BLaER1 (cell line): ENCODE results near the gene SLC35A3.

Experiments used
- H3K27ac ChIP-seq: shearing (Covaris generic); formaldehyde crosslinking; 2 replicates; pipeline ENCODE4 v1.8.1; 2022
- H3K27me3 ChIP-seq: shearing (Covaris generic); formaldehyde crosslinking; 2 replicates; pipeline ENCODE4 v1.8.1; 2022
- H3K36me3 ChIP-seq: shearing (Covaris generic); formaldehyde crosslinking; 2 replicates; pipeline ENCODE4 v1.8.1; 2022
- H3K4me1 ChIP-seq: shearing (Covaris generic); formaldehyde crosslinking; 2 replicates; pipeline ENCODE4 v1.8.1; 2022
- H3K4me2 ChIP-seq: shearing (Covaris generic); formaldehyde crosslinking; 2 replicates; pipeline ENCODE4 v1.8.1; 2022
- H3K4me3 ChIP-seq: shearing (Covaris generic); formaldehyde crosslinking; 2 replicates; pipeline ENCODE4 v1.8.1; 2022
- H3K9ac ChIP-seq: shearing (Covaris generic); formaldehyde crosslinking; 2 replicates; pipeline ENCODE4 v1.8.1; 2022
- H3K9me3 ChIP-seq: shearing (Covaris generic); formaldehyde crosslinking; 2 replicates; pipeline ENCODE4 v1.8.1; 2022
- H4K20me1 ChIP-seq: shearing (Covaris generic); formaldehyde crosslinking; 2 replicates; pipeline ENCODE4 v1.8.1; 2022
- Cebpa-rat ChIP-seq: shearing (Covaris generic); IDR thresholded peaks from 2 replicates; pipeline ENCODE4 v1.8.1; 2022

The SLC35A3 gene

DNA sequence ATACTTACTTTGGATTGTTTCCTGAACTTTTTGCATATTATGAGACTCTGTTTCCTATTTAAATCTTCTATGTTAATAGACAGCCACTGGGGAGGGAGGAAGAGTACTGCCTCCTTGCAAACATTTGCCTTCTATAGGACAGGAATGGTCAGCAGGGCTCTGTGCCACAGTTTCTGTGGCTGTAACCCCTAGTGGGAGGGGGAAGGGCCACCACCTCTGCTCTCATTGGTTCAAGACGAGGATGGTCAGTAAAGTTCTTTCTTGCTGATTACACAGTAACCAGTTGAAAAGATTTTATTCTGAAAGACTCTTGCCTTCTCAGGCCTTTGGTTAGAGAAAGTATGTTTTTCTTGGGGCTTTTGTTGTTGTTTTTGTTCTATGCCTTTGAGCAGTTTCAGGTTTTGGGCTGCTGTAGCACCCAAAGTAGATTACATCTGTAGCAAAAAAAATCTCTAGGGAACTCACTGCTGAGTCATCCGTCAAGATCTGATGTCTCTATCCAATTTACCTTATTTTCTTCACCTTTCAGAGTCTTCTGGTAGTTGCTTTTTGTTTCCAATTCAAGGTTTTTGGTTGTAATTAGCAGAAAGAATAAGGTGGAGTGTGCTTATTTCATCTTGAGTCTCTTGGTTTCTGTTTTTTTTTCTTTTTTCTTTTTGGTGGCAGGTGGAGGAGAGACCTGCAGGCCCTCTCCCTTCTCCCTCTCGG is 23.1 kb downstream of the SLC35A3 start:
- Histone ChIP-seq H4K20me1 (no peaks in the 10 kb centered on the region), H3K9ac (no peak overlapping the region), H3K4me3 (no peak overlapping the region), H3K27ac (no peak overlapping the region), H3K9me3 (peaks cover 28% of the 10 kb centered on the region), H3K27me3 (no peaks in the 10 kb centered on the region), H3K4me1 (no peaks in the 10 kb centered on the region), H3K36me3 (peaks cover 51% of the 10 kb centered on the region), H3K4me2 (no peak overlapping the region)
- TF ChIP-seq Cebpa-rat, result no peak

DNA sequence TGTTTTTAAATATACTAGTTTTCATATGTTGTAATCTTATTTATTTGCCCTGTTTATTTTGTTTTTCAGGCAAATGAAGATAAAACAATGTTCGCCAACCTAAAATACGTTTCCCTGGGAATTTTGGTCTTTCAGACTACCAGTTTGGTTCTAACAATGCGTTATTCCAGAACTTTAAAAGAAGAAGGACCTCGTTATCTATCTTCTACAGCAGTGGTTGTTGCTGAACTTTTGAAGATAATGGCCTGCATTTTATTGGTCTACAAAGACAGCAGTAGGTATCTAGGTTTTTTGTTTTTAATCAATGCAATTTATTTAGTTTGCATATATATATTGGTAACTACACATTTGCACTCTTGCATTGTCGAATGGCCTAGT is 23.7 kb downstream of the SLC35A3 start:
- no peak for TF ChIP-seq Cebpa-rat
- Histone ChIP-seq H3K4me2 (no peak overlapping the region), H3K27ac (no peak overlapping the region)

DNA sequence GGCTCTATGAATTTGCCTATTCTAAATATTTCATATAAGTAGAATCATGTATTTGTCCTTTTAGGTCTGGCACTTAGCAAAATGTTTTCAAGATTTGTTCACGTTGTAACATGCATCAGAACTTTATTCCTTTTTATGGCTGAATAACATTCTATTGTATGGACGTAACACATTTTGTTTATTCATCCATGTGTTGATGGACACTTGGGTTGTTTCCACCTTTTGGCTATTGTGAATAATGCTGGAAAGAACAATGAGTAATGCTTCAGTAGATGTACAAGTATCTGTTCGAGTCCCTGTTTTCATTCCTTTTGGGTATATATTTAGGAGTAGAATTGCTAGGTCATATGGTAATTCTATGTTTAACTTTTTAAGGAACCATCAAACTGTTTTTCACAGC is 24.7 kb downstream of the SLC35A3 start:
- H3K9me3 ChIP-seq, result peaks cover 28% of the 10 kb centered on the region
- H4K20me1 ChIP-seq, result no peaks in the 10 kb centered on the region
- no peak for TF ChIP-seq Cebpa-rat
- H3K4me2 ChIP-seq, result no peak overlapping the region
- no peaks in the 10 kb centered on the region for H3K4me1 ChIP-seq
- H3K4me3 ChIP-seq, result no peak overlapping the region
- no peak overlapping the region for H3K9ac ChIP-seq
- H3K27ac ChIP-seq, result no peak overlapping the region
- no peaks in the 10 kb centered on the region for H3K27me3 ChIP-seq
- peaks cover 58% of the 10 kb centered on the region for H3K36me3 ChIP-seq

More for the DNA sequence above, 23.7 kb downstream of the SLC35A3 start:
- Histone ChIP-seq H3K9ac (no peak overlapping the region), H3K4me1 (no peaks in the 10 kb centered on the region), H3K9me3 (peaks cover 28% of the 10 kb centered on the region), H3K27me3 (no peaks in the 10 kb centered on the region), H4K20me1 (no peaks in the 10 kb centered on the region), H3K36me3 (peaks cover 57% of the 10 kb centered on the region), H3K4me3 (no peak overlapping the region)

DNA sequence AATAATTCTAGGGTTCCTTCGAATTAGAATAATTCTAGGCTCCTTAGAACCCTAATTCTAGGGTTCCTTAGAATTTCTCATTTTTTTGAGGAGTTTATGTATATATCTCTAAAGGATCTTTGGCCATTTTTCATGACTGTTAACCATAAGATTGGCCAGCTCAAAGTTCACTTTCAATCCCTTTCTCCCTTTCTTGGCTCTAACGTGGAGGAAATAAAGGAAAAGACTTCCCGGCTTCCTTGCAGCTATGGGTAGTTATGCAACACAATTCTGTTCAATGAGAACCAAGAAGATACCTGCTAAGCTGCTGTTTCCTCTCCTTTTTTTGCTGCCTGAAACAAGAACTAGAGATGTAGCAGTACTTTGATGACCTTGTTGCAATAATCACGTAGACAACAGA is 27.2 kb downstream of the SLC35A3 start:
- no peak for TF ChIP-seq Cebpa-rat
- Histone ChIP-seq H3K9me3 (peaks cover 9% of the 10 kb centered on the region), H3K27ac (no peak overlapping the region), H4K20me1 (no peaks in the 10 kb centered on the region), H3K27me3 (no peaks in the 10 kb centered on the region), H3K9ac (no peak overlapping the region), H3K36me3 (peaks cover 38% of the 10 kb centered on the region), H3K4me2 (no peak overlapping the region), H3K4me1 (no peaks in the 10 kb centered on the region), H3K4me3 (no peak overlapping the region)

DNA sequence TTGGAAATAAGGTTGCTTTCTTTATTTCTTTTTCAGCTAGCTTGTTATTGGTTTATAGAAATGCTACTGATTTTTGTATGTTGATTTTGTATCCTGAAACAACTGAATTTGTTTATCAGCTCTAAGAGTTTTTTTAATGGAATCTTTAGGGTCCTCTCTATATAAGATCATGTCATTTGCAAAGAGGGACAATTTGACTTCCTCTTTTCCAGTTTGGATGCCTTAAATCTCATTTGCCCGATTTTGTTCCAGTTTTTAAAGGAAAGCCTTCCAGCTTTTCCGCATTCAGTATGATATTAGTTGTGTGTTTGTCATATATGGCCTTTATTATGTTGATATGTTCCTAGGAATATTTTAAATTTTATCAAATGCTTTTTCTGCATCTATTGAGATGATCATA is 31.7 kb downstream of the SLC35A3 start:
- H3K9me3 ChIP-seq, result peaks cover 26% of the 10 kb centered on the region
- H3K27me3 ChIP-seq, result no peaks in the 10 kb centered on the region
- H3K27ac ChIP-seq, result no peak overlapping the region
- no peak overlapping the region for H3K9ac ChIP-seq
- 0 out of 2 replicates have a peak, but pooled peaks cover 6% of the 10 kb centered on the region for H4K20me1 ChIP-seq
- H3K4me3 ChIP-seq, result no peak overlapping the region
- TF ChIP-seq Cebpa-rat, result no peak
- no peak overlapping the region for H3K4me2 ChIP-seq
- no peaks in the 10 kb centered on the region for H3K4me1 ChIP-seq
- peaks cover 40% of the 10 kb centered on the region for H3K36me3 ChIP-seq

DNA sequence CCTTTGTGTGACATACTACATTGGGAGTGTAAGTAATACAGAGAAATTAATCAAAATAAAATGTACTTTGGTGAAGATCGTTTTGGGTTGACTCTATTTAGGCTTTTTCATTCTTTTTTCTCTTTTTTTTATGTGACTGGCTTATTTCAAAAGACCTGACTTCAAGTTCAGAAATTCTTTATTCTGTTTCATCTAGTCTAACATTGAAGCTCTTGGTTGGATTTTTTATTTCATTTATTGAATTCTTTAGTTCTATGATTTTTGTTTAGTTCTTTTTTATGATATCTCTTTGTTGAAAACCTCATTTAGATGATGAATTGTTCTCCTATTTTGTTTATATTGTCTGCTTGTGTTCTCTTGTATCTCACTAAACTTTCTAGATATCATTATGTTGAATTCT is 35.6 kb downstream of the SLC35A3 start:
- H3K9me3 ChIP-seq, result peaks cover 27% of the 10 kb centered on the region
- TF ChIP-seq Cebpa-rat, result no peak
- H3K4me1 ChIP-seq, result no peaks in the 10 kb centered on the region
- no peak overlapping the region for H3K9ac ChIP-seq
- no peak overlapping the region for H3K4me2 ChIP-seq
- 0 out of 2 replicates have a peak, but pooled peaks cover 6% of the 10 kb centered on the region for H4K20me1 ChIP-seq
- no peak overlapping the region for H3K4me3 ChIP-seq
- H3K36me3 ChIP-seq, result peaks cover 49% of the 10 kb centered on the region
- H3K27me3 ChIP-seq, result no peaks in the 10 kb centered on the region
- no peak overlapping the region for H3K27ac ChIP-seq

DNA sequence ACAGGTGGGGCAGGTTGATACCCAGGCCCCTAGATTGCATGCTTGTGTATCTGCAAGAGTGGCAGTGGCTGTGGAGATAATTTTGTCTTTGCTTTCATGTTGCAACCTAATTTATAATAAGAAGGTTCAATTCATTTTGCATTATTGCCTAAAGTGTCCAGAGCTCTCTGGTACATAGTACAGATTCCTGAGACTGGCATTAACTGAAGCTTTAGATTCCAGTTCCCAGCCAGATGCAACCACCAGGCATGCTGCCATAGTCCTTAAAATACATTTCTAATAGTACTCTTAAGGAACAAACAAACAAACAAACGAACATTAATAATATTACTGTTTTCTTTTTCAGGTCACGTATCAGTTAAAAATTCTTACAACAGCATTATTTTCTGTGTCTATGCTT is 36.9 kb downstream of the SLC35A3 start:
- H3K36me3 ChIP-seq, result peaks cover 52% of the 10 kb centered on the region

DNA sequence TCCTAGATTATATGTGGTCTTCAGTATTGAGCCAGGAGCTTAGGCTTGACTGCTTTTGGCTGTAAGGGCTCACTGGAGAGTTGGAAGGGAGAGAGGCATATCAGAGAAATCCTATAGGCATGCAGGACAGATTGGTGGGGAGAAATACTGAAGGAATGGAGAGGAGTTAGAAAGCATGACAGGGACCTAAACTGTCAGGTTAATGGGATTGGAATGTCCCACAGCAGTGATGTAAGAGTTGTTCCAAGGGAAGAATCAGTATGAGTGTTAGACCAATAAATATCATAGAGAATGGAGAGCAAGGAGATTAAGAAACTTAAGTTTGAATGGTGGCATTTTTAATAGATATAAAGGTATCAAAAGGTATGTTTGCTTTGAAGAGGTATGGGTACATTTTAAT is 39.7 kb downstream of the SLC35A3 start:
- Histone ChIP-seq H3K27me3 (no peaks in the 10 kb centered on the region), H4K20me1 (0 out of 2 replicates have a peak, but pooled peaks cover 6% of the 10 kb centered on the region), H3K4me1 (no peaks in the 10 kb centered on the region), H3K27ac (no peak overlapping the region), H3K36me3 (peaks cover 56% of the 10 kb centered on the region), H3K9me3 (peaks cover 20% of the 10 kb centered on the region), H3K9ac (no peak overlapping the region), H3K4me2 (no peak overlapping the region), H3K4me3 (no peak overlapping the region)
- no peak for TF ChIP-seq Cebpa-rat

More for the DNA sequence above, 36.9 kb downstream of the SLC35A3 start:
- Histone ChIP-seq H3K9me3 (peaks cover 27% of the 10 kb centered on the region), H3K4me3 (no peak overlapping the region), H3K4me2 (no peak overlapping the region), H3K27me3 (no peaks in the 10 kb centered on the region), H3K4me1 (no peaks in the 10 kb centered on the region), H3K9ac (no peak overlapping the region), H3K27ac (no peak overlapping the region), H4K20me1 (0 out of 2 replicates have a peak, but pooled peaks cover 6% of the 10 kb centered on the region)
- no peak for TF ChIP-seq Cebpa-rat

DNA sequence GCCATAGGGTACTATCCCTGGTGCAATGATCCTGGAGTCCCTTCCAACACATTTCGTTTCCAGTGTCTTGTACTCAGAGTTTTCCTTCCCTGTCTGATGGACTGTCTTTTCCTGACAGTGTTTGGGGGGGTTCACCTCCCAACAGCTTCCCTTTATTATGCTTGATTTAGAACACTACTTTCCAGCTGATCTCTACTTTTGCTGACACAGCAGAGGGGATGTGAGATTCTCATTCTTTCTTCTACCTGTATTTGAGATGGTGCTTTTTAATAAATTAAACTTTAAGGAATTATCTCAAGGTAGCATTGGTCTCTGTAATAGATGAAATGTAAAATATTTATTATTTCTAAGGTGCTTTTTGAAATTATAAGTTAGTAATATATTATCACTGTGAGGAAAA is 41.0 kb downstream of the SLC35A3 start:
- Histone ChIP-seq H4K20me1 (0 out of 2 replicates have a peak, but pooled peaks cover 6% of the 10 kb centered on the region), H3K4me1 (no peaks in the 10 kb centered on the region), H3K4me3 (no peak overlapping the region), H3K27ac (no peak overlapping the region), H3K9ac (no peak overlapping the region), H3K27me3 (no peaks in the 10 kb centered on the region), H3K36me3 (peaks cover 48% of the 10 kb centered on the region), H3K9me3 (peaks cover 7% of the 10 kb centered on the region), H3K4me2 (no peak overlapping the region)
- no peak for TF ChIP-seq Cebpa-rat

DNA sequence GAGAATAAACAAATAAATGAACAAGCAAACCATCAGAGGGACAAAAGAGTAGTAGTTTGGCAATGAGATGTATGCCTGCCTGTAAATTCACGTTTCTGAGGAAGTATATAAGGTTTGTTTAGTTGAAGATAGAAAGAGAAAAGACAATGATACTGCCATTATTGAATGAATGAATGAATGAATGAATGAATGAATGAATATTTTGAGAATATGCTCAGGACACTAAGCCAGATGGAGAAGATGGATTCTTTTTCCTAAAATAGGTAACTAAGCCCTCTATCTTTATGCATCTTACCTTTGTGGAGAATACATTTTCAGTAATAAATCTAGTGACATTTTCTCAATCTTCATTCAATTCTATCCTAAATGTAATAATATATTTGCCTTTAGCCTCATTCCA is 49.4 kb downstream of the SLC35A3 start:
- Histone ChIP-seq H3K4me1 (no peaks in the 10 kb centered on the region), H3K9me3 (no peaks in the 10 kb centered on the region), H4K20me1 (no peaks in the 10 kb centered on the region), H3K4me2 (no peak overlapping the region), H3K9ac (no peak overlapping the region), H3K36me3 (peaks cover 24% of the 10 kb centered on the region), H3K4me3 (no peak overlapping the region), H3K27me3 (no peaks in the 10 kb centered on the region), H3K27ac (no peak overlapping the region)
- TF ChIP-seq Cebpa-rat, result no peak
